ENCODE measurements around the gene SIX4. TPM values are rescaled to one million over a fixed set of nuclear protein-coding genes. Genes with fewer than 3 reads are reported as not detected.

SIX4 gene
- total and polyA plus RNA-seq, 9 of the 15 experiments (the other 6 are each of a cell fraction or from before 2014, with no cell fraction given) = 0.77 to 8.6 (median 5.6) TPM

GRCh38 chr14:60721326-60722106, 2.6 kb downstream of the SIX4 start:
- no TSS peak for BruUV-seq (replicated peaks)
- ChIA-PET CTCF (ENCODE audit: low intra/inter-chr PET ratio) (no interaction called here), POLR2A (no interaction called here)
- no peak overlapping the region; the same call in 2 of the 3 replicates for H3K27ac ChIP-seq (ENCODE audit: extremely low read depth, low read depth, low read length)
- in situ Hi-C loops (cut with MboI) (no loop called here), intact Hi-C loops (cut with micrococcal nuclease) (loop anchor here (5.0 kb wide), 2 partner anchors 266 to 306 kb away; no protein-coding TSS in a partner anchor)
- peaks cover 3 to 27% of the 10 kb centered on the region in 2 experiments; a peak in 4 of 5 replicates for H3K4me1 ChIP-seq (replicated peaks in 1 of 2; ENCODE audit: control insufficient read depth in 2 of 2, insufficient read depth in 2 of 2, low read length in 2 of 2)
- H3K79me2 ChIP-seq (ENCODE audit: control insufficient read depth, insufficient read depth, low read length) = peaks cover 48% of the 10 kb centered on the region
- H3K4me3 ChIP-seq = peak overlapping the region; percentile 67
- H3K9ac ChIP-seq (ENCODE audit: insufficient read depth in 1 of 2, low read depth in 2 of 2, low read length in 2 of 2) = peak overlapping the region; percentile 71 to 98; a peak in 2 of 4 replicates
- FAIRE-seq = no peak
- no peaks in the 10 kb centered on the region for H3K27me3 ChIP-seq (ENCODE audit: control insufficient read depth in 2 of 2, insufficient read depth in 2 of 2, low read length in 2 of 2)
- H3K4me2 ChIP-seq (ENCODE audit: insufficient read depth, low read length) = peak overlapping the region; percentile 74
- no peak for ATAC-seq
- DNase-seq (ENCODE audit: extremely low read depth in 1 of 4, low spot score in 3 of 4) = peak in 2 of 4 experiments; percentile 7
- peaks cover 40% of the 10 kb centered on the region for H3K36me3 ChIP-seq (ENCODE audit: control insufficient read depth, insufficient read depth, low read length)
- 93% methylated on average over 24 of the region's 70 CpGs for WGBS (ENCODE audit: insufficient coverage, low coverage, missing lambda C conversion rate)
- H3K9me3 ChIP-seq (replicated peaks; ENCODE audit: control insufficient read depth, insufficient read depth, low read depth, low read length) = no peaks in the 10 kb centered on the region
- TF ChIP-seq RBFOX2 (IDR thresholded peaks at IDR 0.05; ENCODE audit: low read depth, low read length) (0 out of 2 replicates have a peak, but pooled peaks have one; percentile 4), MBD1 (CRISPR knock-in tag; IDR thresholded peaks at IDR 0.05) (no peak), BCOR (IDR thresholded peaks at IDR 0.05) (no peak), USF2 (CRISPR knock-in tag; IDR thresholded peaks at IDR 0.05) (no peak), DACH1 (IDR thresholded peaks at IDR 0.05; ENCODE audit: partially characterized antibody) (no peak), ATF2 (CRISPR knock-in tag; IDR thresholded peaks at IDR 0.05) (no peak), SOX6 (IDR thresholded peaks at IDR 0.05) (no peak), HNRNPL (IDR thresholded peaks at IDR 0.05; ENCODE audit: low read depth, low read length) (peak; percentile 37; the same call in 1 of the 2 replicates), ZBTB33 (CRISPR knock-in tag; IDR thresholded peaks at IDR 0.05) (peak; percentile 97), MEF2A (IDR thresholded peaks at IDR 0.05; ENCODE audit: control insufficient read depth, low read depth, low read length) (no peak), CEBPB (tag; IDR thresholded peaks at IDR 0.05) (no peak), SMARCE1 (IDR thresholded peaks at IDR 0.05) (no peak), ZNF311 (CRISPR knock-in tag; IDR thresholded peaks at IDR 0.05) (no peak), CHD1 (IDR thresholded peaks at IDR 0.05; ENCODE audit: low read length) (no peak)
- 0 out of 2 replicates have a peak, but pooled peaks cover 4% of the 10 kb centered on the region for H4K20me1 ChIP-seq (replicated peaks; ENCODE audit: control insufficient read depth, insufficient read depth, low read length)
- peak overlapping the region; percentile 86; the same call in 1 of the 2 replicates for H2AFZ ChIP-seq (ENCODE audit: low read depth, low read length)
- H3K9me1 ChIP-seq (ENCODE audit: control insufficient read depth, insufficient read depth, low read length) = no peaks in the 10 kb centered on the region

Measured in K562 (cell line).